ENCODE data around the gene GRAMD1C.

GRAMD1C gene

GRCh38 chr3:113852506-113852905 is 13.9 kb downstream of the GRAMD1C start:
- Histone ChIP-seq H3K4me1 (no peaks in the 10 kb centered on the region), H3K4me3 (no peak overlapping the region), H3K9me3 (no peaks in the 10 kb centered on the region), H4K20me1 (no peaks in the 10 kb centered on the region), H3K27me3 (no peaks in the 10 kb centered on the region), H3K4me2 (no peak overlapping the region), H3K36me3 (no peaks in the 10 kb centered on the region), H3K9ac (no peak overlapping the region), H3K27ac (no peak overlapping the region)
- TF ChIP-seq Cebpa-rat (IDR thresholded peaks at IDR 0.05), result no peak

DNA sequence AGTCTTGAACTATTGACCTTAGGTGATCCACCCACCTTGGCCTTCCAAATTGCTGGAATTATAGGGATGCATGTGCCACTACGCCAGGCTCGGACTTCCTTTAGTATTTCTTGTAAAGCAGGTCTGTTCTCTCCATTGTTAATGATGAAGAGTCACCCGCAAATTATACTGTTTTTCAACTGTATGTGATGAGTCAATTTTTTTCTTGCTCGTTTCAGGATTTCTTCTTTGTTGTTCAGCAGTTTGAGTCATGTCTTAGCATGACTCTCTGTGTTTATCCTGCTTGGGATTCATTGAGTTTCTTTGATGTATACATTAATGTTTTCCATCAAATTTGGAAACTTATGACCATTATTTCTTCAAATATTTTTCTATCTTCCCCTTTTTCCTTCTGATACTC is 28.9 kb downstream of the GRAMD1C start:
- H3K4me2 ChIP-seq, result no peak overlapping the region
- H3K27me3 ChIP-seq, result no peaks in the 10 kb centered on the region
- H3K4me1 ChIP-seq, result no peaks in the 10 kb centered on the region
- no peak overlapping the region for H3K4me3 ChIP-seq
- no peak overlapping the region for H3K27ac ChIP-seq
- H3K36me3 ChIP-seq, result no peaks in the 10 kb centered on the region
- no peak for TF ChIP-seq Cebpa-rat (IDR thresholded peaks at IDR 0.05)
- no peak overlapping the region for H3K9ac ChIP-seq
- H3K9me3 ChIP-seq, result no peaks in the 10 kb centered on the region
- H4K20me1 ChIP-seq, result no peaks in the 10 kb centered on the region

DNA sequence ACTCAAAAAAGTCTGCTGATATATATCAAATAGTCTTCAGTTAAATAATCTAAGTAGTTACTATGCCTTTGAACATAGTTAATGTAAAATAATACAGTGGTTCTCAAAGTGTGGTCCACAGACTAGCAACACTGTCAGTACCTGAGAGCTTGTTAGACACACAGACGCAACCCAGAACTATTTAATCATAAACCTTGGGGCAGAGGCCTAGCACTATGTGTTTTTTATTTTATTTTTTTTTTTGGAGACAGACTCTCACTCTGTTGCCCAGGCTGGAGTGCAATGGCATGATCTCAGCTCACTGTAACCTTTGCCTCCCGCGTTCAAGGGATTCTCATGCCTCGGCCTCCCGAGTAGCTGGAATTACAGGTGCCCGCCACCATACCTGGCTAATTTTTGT is 34.7 kb downstream of the GRAMD1C start:
- no peak overlapping the region for H3K4me3 ChIP-seq
- no peak overlapping the region for H3K4me2 ChIP-seq
- H3K9me3 ChIP-seq, result no peaks in the 10 kb centered on the region
- no peaks in the 10 kb centered on the region for H4K20me1 ChIP-seq
- no peak overlapping the region for H3K27ac ChIP-seq
- no peaks in the 10 kb centered on the region for H3K36me3 ChIP-seq
- no peak for TF ChIP-seq Cebpa-rat (IDR thresholded peaks at IDR 0.05)
- no peaks in the 10 kb centered on the region for H3K27me3 ChIP-seq
- H3K9ac ChIP-seq, result no peak overlapping the region
- H3K4me1 ChIP-seq, result no peaks in the 10 kb centered on the region

DNA sequence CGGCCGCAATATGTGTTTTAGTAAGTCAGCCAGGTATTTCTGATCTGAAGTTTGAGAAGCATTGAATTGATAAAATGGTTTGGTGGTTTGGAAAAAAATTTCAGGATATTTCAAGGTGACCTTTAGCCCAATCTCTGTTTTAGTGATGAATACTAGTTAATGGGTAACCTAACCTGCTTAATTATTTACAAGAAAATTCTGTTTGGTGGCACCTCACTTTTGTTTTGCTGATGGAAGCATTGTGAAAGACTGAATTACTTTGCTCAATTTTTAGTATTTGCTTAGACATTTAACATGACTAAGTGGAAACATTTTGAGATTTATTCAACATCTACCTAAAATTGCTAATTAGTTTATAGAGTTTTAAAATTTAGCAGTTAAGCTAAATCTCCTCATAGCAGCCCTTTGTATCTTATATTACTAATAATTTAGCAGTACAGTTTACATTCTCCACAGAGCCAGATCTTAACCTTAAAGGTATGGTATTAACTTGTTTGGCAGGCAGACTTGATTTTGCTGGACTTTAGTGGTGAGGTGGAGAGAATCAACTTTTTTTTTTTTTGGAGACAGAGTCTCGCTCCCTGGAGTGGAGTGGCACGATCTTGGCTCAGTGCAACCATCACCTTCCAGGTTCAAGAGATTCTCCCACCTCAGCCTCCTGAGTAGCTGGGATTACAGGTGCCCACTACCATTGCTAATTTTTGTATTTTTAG is 35.4 kb downstream of the GRAMD1C start:
- Histone ChIP-seq H3K27ac (no peak overlapping the region), H3K4me3 (no peak overlapping the region), H4K20me1 (no peaks in the 10 kb centered on the region), H3K4me1 (no peaks in the 10 kb centered on the region), H3K9ac (no peak overlapping the region), H3K4me2 (no peak overlapping the region), H3K36me3 (no peaks in the 10 kb centered on the region), H3K9me3 (no peaks in the 10 kb centered on the region), H3K27me3 (no peaks in the 10 kb centered on the region)
- TF ChIP-seq Cebpa-rat (IDR thresholded peaks at IDR 0.05), result no peak

GRCh38 chr3:113878403-113878802 is 39.8 kb downstream of the GRAMD1C start:
- no peaks in the 10 kb centered on the region for H3K4me1 ChIP-seq
- H3K4me2 ChIP-seq, result no peak overlapping the region
- no peak overlapping the region for H3K27ac ChIP-seq
- TF ChIP-seq Cebpa-rat (IDR thresholded peaks at IDR 0.05), result no peak
- no peaks in the 10 kb centered on the region for H3K9me3 ChIP-seq
- no peaks in the 10 kb centered on the region for H3K36me3 ChIP-seq
- H4K20me1 ChIP-seq, result no peaks in the 10 kb centered on the region
- no peaks in the 10 kb centered on the region for H3K27me3 ChIP-seq
- H3K4me3 ChIP-seq, result no peak overlapping the region
- H3K9ac ChIP-seq, result no peak overlapping the region

GRCh38 chr3:113885050-113885449 is 46.5 kb downstream of the GRAMD1C start:
- TF ChIP-seq Cebpa-rat (IDR thresholded peaks at IDR 0.05), result no peak
- no peaks in the 10 kb centered on the region for H3K36me3 ChIP-seq
- no peak overlapping the region for H3K27ac ChIP-seq
- peaks cover 6% of the 10 kb centered on the region; the same call in 1 of the 2 replicates for H3K9me3 ChIP-seq
- H3K27me3 ChIP-seq, result no peaks in the 10 kb centered on the region
- H4K20me1 ChIP-seq, result no peaks in the 10 kb centered on the region
- H3K4me3 ChIP-seq, result no peak overlapping the region
- no peak overlapping the region for H3K9ac ChIP-seq
- H3K4me1 ChIP-seq, result no peaks in the 10 kb centered on the region
- no peak overlapping the region for H3K4me2 ChIP-seq

- H4K20me1 ChIP-seq, result no peaks in the 10 kb centered on the region
- TF ChIP-seq Cebpa-rat (IDR thresholded peaks at IDR 0.05), result no peak
- 0 out of 2 replicates have a peak, but pooled peaks cover under 1% of the 10 kb centered on the region for H3K9me3 ChIP-seq
- no peaks in the 10 kb centered on the region for H3K36me3 ChIP-seq
- H3K9ac ChIP-seq, result no peak overlapping the region
- H3K27ac ChIP-seq, result no peak overlapping the region
- H3K27me3 ChIP-seq, result no peaks in the 10 kb centered on the region
- no peak overlapping the region for H3K4me2 ChIP-seq
- H3K4me3 ChIP-seq, result no peak overlapping the region
- H3K4me1 ChIP-seq, result no peaks in the 10 kb centered on the region
Observed at GRCh38 chr3:113890256-113890900, 51.8 kb downstream of the GRAMD1C start.

DNA sequence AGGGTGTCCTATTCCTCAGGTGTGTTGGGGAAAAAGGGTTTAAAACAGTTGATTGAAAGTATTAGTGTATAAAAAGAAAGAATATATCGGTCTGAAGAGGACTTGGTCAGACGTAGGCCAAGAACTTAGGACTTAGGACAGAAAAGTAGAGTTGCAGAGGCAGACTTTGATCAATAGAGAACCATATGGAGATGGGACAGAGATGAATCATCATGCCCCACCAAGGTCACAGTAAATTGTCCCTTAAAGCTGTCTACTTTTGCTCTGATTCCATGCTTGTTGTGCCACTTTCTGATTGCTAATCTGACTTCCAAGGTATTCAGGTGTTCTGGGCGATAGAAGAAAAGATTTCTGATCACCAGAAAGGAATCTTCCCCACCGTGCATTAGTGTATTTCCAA is 56.3 kb downstream of the GRAMD1C start:
- H3K27me3 ChIP-seq, result no peaks in the 10 kb centered on the region
- no peak overlapping the region for H3K9ac ChIP-seq
- peaks cover 11% of the 10 kb centered on the region for H3K4me1 ChIP-seq
- no peak overlapping the region for H3K27ac ChIP-seq
- TF ChIP-seq Cebpa-rat (IDR thresholded peaks at IDR 0.05), result no peak
- no peak overlapping the region for H3K4me3 ChIP-seq
- H3K9me3 ChIP-seq, result no peaks in the 10 kb centered on the region
- H3K4me2 ChIP-seq, result no peak overlapping the region
- H3K36me3 ChIP-seq, result no peaks in the 10 kb centered on the region
- no peaks in the 10 kb centered on the region for H4K20me1 ChIP-seq

DNA sequence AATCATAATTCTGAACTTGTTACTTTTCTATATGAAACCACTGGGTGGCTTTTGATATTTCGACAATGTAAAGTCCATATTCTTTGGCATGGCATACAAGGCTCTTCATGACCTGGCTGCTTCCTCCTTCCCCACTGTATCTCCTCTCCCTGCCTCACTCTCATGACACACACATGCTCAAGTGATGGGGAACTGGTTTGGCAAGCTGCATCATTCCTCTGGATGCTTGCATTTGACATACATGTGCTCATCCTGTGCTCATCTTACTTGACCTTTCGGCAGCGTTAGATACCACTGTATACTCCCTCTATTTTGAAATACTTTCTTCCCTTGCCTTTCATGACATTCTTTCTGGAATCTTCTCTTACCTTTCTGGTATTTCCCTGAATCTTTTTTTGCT is 57.4 kb downstream of the GRAMD1C start:
- Histone ChIP-seq H3K27me3 (no peaks in the 10 kb centered on the region), H3K9me3 (no peaks in the 10 kb centered on the region), H3K4me1 (peaks cover 11% of the 10 kb centered on the region), H3K4me3 (no peak overlapping the region), H3K36me3 (no peaks in the 10 kb centered on the region), H3K9ac (no peak overlapping the region), H3K27ac (no peak overlapping the region), H4K20me1 (no peaks in the 10 kb centered on the region), H3K4me2 (no peak overlapping the region)
- TF ChIP-seq Cebpa-rat (IDR thresholded peaks at IDR 0.05), result no peak

- no peak overlapping the region for H3K4me2 ChIP-seq
- H3K27ac ChIP-seq, result no peak overlapping the region
Observed at GRCh38 chr3:113896930-113897329, 58.3 kb downstream of the GRAMD1C start.

More at GRCh38 chr3:113896930-113897329, 58.3 kb downstream of the GRAMD1C start:
- H3K9me3 ChIP-seq, result no peaks in the 10 kb centered on the region
- no peaks in the 10 kb centered on the region for H3K36me3 ChIP-seq
- H3K9ac ChIP-seq, result no peak overlapping the region
- H3K27me3 ChIP-seq, result no peaks in the 10 kb centered on the region
- no peak overlapping the region for H3K4me3 ChIP-seq
- no peaks in the 10 kb centered on the region for H4K20me1 ChIP-seq
- TF ChIP-seq Cebpa-rat (IDR thresholded peaks at IDR 0.05), result no peak
- H3K4me1 ChIP-seq, result peaks cover 11% of the 10 kb centered on the region

Data from BLaER1 (cell line).